Brain pericyte (primary cell): ENCODE measurements around the gene SLC9B1.
A peak's percentile ranks its signal among the peaks of the same experiment; 100 is the strongest.

Experiments used
- DNase-seq: peaks from one replicate; pipeline ENCODE4 v3.0.0-alpha.2; 2012; ENCODE audit warnings: low read depth, low spot score

SLC9B1 gene, protein sequence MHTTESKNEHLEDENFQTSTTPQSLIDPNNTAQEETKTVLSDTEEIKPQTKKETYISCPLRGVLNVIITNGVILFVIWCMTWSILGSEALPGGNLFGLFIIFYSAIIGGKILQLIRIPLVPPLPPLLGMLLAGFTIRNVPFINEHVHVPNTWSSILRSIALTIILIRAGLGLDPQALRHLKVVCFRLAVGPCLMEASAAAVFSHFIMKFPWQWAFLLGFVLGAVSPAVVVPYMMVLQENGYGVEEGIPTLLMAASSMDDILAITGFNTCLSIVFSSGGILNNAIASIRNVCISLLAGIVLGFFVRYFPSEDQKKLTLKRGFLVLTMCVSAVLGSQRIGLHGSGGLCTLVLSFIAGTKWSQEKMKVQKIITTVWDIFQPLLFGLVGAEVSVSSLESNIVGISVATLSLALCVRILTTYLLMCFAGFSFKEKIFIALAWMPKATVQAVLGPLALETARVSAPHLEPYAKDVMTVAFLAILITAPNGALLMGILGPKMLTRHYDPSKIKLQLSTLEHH

DNA sequence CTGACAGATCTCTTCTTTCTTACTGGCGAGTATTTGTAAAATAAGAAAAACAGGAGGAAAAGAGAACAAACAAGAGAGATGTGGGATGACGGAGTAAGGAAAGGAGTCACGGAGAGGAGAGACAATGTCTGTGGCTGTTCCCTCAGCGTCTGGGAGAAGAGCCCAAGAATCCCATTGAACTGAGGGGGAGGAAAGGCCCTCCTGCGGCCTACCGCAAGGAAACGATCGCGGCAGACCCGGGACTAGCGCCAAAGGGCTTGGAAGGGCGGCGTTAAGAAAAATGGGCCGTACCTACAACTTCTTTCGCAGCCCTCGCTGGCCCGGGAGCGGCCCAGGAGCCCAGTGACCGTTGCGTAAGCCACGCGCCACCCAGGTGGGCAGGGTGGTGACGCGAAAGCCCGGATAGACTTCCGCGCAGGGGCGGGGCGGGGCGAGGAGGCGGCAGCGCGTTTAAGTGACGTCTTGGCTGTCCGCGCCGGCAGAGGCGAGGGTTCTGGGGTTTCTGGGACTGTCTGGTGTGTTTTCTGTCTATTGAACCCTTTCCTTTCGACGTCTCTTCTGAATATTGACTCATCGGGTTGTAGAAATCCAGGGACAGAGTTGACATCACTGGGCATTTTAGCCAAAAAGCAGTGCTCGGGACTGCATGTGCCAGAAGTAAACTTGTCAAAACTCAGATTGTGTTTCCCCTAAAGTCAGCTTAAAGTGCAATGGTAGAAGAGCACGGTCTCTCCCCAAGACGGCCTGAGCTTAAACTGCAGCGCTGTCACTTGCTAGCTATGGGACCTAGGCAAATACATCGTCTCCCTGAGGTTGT lies at the start of gene SLC9B1:
SLC9B1 (minus strand) TSS at position 398 of the 817 bp plus-strand sequence. CDS start 27,994 bp downstream, outside the sequence.
- peak; percentile 92 for DNase-seq

DNA sequence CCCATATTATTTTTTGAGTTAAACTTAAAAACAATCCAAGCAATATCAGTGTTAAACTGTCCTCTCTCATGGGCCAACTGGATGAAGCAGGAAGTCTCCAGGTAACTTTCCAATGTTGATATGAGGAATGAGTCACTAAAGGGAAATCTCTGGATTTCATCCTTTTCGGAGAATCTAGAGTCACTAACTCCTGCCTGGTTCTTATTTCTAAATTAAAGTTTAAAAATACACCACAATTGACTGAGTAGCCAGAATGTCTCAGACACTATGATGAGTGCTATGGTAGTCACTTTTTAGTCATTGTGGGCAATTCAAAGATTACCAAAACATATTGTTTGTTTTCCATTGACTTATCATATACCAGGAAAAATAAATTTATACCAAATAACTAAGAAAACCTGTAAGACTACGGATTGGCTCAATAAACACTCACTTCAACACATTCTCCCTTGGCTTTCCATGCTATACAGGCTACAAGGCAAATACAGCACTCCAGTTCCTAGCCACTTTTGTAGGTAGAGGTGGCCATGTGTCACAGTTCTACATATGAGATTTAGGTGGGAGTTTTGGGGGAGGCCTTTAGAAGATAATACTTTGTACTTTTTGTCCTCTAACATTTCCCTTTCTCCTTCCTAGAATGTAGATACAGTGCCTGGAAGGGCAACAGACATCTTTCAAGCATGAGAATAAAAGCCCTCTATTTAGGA lies 48.5 kb upstream of the SLC9B1 start:
- no peak for DNase-seq

DNA sequence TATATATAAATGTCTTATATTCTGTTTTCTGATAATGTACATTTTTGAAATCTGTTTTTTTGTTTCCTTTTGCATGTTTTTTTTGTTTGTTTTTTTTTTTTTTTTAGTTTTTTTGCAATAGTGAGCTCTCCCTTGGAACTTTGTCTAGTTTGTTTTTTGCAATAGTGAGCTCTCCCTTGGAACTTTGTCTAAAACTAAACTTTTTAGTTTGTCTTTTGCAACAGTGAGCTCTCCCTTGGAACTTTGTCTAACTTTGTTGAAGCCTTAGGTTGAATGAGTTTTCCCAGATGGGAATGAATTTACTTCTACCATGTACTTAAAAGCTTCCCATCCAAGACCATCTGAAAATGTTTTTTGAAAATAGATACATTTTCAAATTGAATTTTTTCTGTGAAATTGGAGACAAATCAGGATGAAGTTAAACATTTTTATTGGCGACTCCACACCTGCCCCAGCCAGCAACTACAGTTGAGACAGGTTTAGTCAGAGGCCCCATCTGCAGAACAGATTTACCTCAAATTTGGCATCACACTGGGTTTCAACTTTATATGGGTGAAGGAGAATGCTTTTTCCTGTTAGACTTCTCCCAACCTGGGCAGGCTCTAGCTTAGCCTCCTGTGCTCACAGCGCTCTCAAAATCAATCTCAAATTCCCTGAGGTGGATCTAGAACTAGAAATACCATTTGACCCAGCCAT lies 41.1 kb upstream of the SLC9B1 start:
- DNase-seq, result no peak

DNA sequence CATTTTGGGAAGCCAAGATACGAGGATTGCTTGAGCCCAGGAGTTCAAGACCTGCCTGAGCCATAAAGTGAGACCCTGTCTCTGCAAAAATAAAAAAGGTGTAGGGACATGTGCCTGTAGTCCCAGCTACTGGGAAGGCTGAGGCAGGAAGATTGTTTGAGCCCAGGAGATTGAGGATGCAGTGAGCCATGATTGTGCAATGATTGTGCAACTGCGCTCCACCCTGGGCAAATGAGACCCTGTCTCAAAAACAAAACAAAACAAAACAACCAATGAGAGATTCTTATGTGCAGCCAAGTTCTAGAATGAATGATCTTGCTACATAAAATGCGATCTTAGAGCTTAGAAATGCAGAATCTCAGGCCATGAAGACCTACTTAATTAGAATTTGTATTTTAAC lies 34.5 kb upstream of the SLC9B1 start:
- no peak for DNase-seq

DNA sequence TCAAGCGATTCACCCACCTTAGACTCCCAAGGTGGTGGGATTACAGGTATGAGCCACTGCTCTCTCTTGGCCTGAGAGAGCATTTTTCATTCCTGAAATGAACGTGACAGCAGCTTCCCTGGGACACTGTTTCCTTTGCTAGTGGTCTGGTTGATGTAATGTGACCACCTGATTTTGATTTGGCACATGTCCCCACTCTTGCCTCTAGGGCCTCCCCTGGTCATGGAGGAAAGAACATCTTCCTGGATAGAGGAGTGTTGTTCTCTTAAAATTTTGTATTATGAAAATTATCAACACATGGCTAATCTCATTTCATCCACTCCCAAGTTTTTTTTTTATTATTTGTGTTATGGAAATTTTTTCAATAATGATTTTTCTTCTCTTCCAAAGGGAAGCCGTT lies 33.3 kb upstream of the SLC9B1 start:
- no peak for DNase-seq

DNA sequence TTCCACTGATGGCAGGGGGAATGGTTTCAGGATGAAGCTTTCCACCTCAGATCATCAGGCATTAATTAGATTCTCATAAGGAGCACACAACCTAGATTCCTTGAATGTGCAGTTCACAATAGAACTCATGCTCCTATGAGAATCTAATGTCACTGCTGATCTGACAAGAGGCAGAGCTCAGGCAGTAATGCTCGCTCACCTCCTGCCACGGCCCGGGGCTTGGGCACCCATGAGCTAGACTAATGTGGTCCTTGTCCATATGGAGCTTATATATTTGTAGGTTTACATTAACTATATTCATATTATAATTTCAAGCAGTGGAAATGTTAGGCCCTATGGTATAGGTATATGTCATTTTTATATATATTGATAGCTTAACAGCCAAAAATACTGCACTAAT lies 32.6 kb upstream of the SLC9B1 start:
- no peak for DNase-seq

DNA sequence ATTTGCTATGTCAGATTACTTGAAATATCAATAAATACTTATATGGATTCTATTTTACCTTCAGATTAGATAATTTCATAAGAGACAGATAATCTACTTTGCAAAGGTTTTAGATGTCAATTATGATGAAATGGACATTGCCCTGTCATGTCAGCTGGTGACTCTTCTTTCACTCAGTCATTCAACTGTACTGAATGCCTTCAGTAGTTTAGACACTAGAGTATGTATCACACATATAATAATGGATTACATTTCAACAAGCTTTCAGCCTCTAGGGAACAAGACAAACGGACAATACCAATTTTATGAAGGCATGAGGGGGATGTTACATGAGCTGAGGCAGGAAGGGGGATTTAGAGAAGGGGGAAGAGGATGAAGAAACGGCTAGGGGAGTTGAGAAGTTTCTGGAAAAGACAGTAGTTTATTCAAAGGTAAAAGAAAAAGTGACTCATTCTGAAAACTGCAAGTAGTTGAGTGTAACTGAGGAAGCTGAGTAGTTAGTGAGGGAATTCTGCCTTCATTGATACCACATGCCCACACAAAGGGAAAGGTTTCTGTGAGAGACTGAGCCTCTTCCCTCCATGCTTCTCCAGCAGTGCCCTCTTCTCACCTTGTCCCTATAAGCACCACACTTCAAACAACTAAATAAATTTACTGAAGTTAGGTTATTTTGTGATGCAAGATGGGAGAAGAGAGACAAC lies 31.4 kb upstream of the SLC9B1 start:
- DNase-seq, result no peak

DNA sequence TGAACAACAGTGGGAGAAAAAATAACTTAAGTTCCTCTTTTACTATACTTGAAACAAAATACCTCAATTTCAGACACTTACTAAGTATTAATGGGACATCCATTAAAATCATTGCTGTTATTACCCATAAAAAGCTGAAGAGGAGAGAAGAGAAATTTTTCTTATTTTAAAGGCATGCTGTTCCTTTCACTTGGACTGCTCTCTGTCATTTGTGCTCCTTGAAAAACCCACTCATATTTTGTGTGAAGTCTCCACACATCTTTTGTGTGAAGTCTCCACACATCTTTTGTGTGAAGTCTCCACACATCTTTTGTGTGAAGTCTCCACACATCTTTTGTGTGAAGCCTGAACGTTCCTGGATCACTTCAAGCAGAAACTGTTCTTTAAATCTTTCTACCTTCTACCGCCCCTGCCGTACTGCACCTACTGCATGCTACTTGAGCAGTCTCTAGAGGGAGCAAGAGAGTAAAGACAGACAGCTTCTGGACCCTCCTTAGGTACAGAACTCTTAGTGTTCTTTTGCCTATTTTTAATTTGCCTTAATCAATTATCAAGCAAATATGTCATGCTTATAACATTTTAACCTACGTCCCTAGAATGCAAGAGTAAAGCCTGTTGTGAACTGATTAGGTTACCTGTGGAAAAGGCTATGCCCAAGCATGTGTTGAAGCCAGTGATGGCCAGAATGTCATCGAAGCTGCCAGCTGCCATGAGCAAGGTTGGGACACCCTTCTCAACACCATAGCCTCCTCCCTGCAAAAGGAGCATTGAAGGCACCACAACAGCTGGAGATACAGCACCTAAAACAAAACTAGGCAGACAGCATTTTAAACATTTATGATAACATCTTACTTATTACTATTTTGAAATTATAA lies 27.1 kb upstream of the SLC9B1 start:
- DNase-seq, result no peak

DNA sequence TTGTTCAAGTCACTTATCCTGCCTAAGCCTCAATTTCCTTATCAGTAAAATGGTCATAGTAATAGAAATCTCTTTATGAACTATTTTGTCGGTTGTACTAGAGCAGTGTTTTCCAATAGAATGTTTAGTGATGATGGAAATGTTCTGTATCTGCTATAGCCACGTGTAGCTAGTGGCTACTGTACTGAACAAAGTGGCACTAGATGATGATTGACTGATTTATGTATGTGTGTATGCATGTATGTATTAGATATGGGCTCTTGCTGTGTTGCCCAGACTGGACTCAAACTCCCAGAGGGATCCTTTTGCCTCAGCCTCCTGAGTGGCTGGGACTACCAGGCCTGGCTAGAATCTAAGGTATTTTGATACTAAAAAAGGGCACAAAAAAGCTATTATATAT lies 24.7 kb upstream of the SLC9B1 start:
- no peak for DNase-seq

DNA sequence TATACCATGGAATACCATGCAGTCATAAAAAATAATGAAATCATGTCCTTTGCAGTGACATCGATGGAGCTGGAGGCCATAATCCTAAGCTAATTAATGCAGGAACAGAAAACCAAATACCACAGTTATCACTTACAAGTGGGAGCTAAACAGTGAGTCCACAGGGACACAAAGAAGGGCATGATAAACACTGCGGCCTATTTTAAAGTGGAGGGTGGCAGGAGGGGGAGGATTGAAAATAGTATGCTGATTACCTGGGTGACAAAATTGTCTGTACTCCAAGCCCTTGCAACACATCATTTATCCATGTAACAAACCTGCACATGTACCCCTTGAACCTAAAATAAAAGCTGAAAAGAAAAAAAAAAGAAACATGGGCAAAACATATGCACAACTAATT lies 16.7 kb upstream of the SLC9B1 start:
- DNase-seq, result no peak

DNA sequence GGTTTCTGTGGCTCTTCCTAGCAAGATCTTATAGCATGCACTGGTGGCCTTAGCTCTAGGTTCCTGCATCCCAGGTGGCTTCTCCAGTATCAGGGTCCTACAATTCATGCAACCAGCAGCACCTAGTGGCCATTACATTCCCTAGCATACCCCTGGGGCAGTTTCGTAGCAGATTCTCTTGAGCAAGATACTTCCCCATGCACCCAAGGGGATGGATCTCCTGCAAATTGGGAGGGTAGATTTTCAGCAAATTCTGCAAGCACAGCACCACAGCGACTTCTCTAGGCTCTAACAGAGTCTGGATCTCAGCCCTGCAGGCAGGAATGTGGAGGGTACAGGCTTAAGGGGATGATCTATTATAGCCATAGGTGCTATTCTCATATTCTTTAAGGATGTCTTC lies 13.1 kb upstream of the SLC9B1 start:
- no peak for DNase-seq

DNA sequence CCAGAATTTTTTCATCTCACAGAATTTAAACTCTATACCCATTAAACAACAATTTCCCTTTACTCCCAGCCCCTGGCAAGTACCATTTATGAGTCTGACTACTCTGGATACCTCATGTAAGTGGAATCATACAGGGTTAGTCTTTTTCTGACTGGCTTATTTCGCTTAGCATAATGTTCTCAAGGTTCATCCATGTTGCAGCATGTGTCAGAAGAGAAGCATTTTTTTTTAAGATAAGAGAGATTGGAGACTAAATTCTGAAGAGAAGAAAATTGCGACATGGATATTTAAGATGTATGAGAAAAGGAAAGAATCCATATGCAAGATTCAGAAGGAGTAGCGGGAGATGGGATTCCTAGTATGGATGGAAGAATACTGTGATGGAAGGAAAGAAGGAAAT lies 11.3 kb upstream of the SLC9B1 start:
- DNase-seq, result no peak

DNA sequence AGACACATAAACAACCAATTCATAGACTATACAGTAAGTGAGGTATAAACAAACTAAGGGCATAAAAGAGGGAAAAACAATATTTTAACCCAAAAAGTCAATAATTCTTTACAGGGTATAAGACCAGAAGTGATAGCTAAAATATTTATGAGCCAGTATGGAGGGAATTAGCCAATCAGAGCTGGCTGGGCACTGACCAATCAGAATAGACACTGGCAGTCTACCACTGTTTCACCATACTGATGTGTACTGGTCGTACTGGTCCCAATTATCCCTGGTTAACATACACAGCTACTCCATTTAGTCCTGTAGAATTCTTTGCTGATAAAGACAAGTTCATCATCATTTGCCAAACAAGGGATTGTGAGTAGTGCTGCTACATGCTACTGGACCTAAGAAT lies 9.8 kb upstream of the SLC9B1 start:
- DNase-seq, result no peak

DNA sequence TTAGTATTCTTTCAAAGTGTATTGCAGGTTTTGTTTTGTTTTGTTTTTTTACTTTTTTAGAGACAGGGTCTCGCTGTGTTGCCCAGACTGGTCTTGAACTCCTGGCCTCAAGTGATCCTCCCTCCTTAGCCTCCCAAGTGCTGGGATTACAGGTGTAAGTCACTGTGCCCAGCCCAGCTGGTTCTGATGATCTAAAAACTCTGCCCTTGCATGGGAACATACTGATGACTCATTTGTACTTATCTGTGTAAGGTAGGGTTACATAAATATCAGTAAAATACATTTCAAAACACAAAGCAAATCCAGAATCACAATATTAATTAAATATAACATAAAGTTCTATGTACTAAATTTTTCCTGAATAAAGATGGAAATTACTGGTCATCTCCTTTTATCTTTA lies 7.4 kb upstream of the SLC9B1 start:
- DNase-seq, result no peak

DNA sequence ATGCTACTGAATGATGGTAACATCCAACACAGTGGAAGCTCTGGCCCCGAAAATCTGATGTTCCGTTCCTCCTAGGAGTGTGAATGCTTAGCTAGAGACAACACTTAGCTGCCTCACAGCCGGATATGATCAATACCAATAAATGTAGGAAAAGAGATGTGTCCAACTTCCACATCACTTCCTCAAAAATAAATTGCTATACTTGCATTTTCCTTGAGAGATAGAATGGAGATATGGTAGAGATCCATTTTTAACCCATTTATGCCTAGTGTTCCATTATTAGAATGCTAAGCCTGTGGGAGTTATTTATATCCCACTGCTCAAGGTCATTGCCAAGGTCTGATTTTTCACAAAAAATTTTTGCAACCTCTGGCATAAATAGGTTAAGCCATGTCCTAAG lies 5.5 kb upstream of the SLC9B1 start:
- no peak for DNase-seq

DNA sequence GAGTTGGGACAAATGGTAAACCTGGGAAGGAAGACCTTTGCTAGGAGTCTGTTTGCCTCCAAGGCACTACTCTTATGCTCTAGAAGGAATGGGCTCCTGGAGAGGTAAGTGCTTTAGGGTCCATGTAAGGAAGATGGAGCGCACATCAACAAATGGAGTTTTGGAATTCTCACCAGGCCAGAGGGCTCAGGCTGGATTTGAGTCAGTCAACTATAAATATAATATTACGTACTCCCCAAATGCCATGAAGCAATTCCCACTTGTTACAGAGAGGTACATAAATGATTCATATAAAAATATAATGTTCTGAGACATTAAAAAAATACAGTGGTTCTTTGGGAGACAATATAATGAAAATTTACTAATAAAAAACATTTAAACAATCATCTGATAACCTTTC lies 1.6 kb upstream of the SLC9B1 start:
- DNase-seq, result no peak

DNA sequence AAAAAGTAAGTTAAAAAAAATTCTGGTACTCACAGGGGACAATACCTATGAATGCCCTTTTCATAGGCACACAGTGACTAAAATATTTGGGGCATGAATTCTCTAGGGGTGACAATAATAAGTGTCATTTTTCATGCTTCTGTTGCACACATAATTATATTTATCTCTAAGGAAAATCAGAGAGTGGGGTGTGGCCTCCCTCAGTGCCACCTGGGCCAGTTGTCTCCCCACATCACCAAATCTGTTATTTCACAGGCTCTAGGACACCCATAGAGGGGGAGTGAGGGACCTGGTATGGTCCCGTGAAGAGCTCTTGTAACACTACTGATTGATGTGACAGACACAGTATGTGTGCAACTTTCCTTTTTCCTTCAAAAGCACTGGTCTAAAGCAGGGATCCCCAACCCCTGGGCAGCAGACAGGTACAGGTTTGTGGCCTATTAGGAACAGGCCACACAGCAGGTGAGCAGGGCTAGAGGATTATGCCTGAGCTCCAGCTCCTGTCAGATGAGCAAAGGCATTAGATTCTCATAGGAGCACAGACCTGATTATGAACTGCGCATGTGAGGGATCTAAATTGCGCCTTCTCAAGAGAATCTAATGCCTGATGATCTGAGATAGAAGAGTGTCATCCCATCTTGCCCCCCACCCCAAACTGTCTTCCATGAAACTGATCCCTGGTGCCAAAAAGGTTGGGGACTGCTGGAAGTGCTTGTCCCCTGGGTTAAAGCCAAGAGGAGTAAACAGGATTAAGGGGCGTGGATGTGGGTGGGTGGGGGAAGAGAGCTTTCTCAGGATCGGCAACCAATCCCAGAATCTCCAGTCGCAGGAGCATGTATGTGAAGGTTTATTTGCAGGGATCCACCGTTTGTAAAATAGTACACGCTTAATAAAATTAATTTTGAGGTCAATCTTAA lies 856 bp downstream of the SLC9B1 start:
- no peak for DNase-seq

DNA sequence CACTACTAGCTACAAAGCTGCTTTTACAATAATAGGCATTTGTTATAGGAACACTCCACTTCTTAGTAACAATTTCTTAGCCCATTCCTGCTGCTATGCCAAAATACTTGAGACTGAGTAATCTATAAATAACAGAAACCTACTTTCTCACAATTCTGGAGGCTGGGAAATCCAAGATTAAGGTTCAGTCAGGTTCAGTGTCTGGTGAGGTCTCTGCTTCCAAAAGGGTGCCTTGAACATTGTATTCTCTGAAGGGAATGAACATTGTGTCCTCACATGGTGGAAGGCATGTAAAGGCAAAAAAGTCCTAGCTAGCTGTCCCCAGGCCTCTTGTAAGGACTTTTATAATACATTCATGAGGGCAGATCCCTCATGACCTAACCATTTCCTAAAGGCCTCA lies 7.0 kb downstream of the SLC9B1 start:
- DNase-seq, result no peak

DNA sequence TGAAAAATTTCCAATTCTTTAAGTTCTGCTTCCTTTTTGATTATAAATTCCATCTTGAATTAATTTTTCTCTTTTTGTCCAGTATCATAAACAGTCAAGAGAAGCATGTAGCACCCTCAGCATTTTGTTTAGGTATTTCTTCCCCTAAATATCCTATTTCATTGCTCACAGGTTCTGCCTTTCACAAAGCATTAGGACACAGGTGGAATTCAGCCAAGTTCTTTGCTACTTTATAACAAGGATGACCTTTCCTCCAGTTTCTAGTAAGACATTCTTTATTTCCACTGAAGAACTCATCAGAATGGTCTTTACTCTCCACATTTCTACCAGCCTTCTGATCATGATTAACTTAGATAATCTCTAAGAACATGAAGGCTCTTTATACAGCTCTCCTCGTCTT lies 7.4 kb downstream of the SLC9B1 start:
- no peak for DNase-seq
